Measurements from ENCODE around the gene OTUD4. TPM values are rescaled to one million over a fixed set of nuclear protein-coding genes. Genes with fewer than 3 reads are reported as not detected.

OTUD4 gene
- total and polyA plus RNA-seq, 9 of the 15 experiments (the other 6 are each of a cell fraction or from before 2014, with no cell fraction given) = 4.2 to 29.0 (median 24.8) TPM

DNA sequence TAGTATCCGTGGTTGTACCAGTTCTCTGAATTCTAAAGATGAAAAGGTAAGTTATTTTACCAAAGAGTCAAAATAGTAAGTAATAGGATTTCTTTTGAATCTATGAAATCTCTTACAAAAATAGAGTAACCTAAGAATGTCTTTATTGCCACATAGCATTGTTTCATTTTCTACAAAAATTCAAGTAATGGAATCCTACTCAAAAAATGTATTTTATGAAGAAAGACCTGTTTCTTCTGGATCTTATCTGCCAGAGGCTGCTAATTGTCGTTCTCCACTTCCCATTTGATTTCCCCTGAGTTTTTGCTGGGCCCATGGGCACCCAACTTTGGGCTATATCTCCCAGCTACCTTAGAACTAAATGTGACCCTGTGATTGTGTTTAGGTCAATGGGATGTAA, 3.2 kb upstream of the OTUD4 start:
- Histone ChIP-seq H3K36me3 (ENCODE audit: control insufficient read depth, insufficient read depth, low read length) (no peaks in the 10 kb centered on the region; the same call in 2 of the 3 replicates), H3K9me1 (ENCODE audit: control insufficient read depth, insufficient read depth, low read length) (no peaks in the 10 kb centered on the region), H3K4me1 (replicated peaks in 1 of 2; ENCODE audit: control insufficient read depth in 2 of 2, insufficient read depth in 2 of 2, low read length in 2 of 2) (peaks cover 15 to 16% of the 10 kb centered on the region in 2 experiments), H3K9ac (ENCODE audit: insufficient read depth in 1 of 2, low read depth in 2 of 2, low read length in 2 of 2) (no peak overlapping the region), H4K20me1 (replicated peaks; ENCODE audit: control insufficient read depth, insufficient read depth, low read length) (no peaks in the 10 kb centered on the region), H3K79me2 (ENCODE audit: control insufficient read depth, insufficient read depth, low read length) (peaks cover 21% of the 10 kb centered on the region), H3K27ac (ENCODE audit: extremely low read depth, low read depth, low read length) (no peak overlapping the region; the same call in 2 of the 3 replicates), H3K4me3 (no peak overlapping the region), H3K27me3 (ENCODE audit: control insufficient read depth in 2 of 2, insufficient read depth in 2 of 2, low read length in 2 of 2) (no peaks in the 10 kb centered on the region), H3K9me3 (replicated peaks; ENCODE audit: control insufficient read depth, insufficient read depth, low read depth, low read length) (no peaks in the 10 kb centered on the region; the same call in 1 of the 2 replicates), H3K4me2 (ENCODE audit: insufficient read depth, low read length) (no peak overlapping the region), H2AFZ (ENCODE audit: low read depth, low read length) (0 out of 2 replicates have a peak overlapping the region, but pooled peaks have one; percentile 37)
- ATAC-seq (no peak), DNase-seq (ENCODE audit: extremely low read depth in 1 of 4, low spot score in 3 of 4) (no peak), FAIRE-seq (no peak)
- BruUV-seq (replicated peaks) = no TSS peak
- WGBS (ENCODE audit: insufficient coverage, low coverage, missing lambda C conversion rate) = 31% methylated on average over 2 of the region's 2 CpGs
- TF ChIP-seq POLR2B (IDR thresholded peaks at IDR 0.05; ENCODE audit: low read depth, partially characterized antibody) (no peak), HNRNPH1 (optimal IDR thresholded peaks at IDR 0.05; ENCODE audit: low read depth, low read length) (no peak), ZBTB8A (IDR thresholded peaks at IDR 0.05; ENCODE audit: partially characterized antibody) (no peak), HDAC6 (IDR thresholded peaks at IDR 0.05; ENCODE audit: low read depth, low read length) (no peak)
- intact Hi-C loops (cut with micrococcal nuclease) (no loop called here), in situ Hi-C loops (cut with MboI) (no loop called here)
- CTCF ChIA-PET (ENCODE audit: low intra/inter-chr PET ratio) = no interaction called here
- POLR2A ChIA-PET = interaction anchor here (0.6 kb wide), 1 partner anchor 332 kb away, joined by 3 read pairs; no protein-coding TSS in a partner anchor

DNA sequence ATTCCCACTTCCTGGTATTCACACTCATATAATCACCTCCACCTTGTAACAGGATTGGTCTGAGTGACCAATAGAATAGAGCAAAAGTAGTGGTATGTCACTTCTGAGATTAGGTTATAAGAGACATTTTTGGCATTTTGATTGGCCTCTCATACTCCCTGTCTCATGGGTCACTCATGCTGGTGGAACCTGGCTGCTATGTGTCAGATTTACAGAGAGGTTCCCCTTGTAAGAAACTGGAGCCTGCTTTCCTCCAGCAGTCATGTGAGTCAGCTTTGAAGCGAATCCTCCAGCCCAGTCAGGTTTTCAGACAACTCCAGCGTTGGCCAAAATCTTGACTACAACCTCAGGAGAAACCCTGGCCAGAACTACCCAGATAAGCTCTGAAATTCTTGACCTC, 2.6 kb upstream of the OTUD4 start:
- WGBS (ENCODE audit: insufficient coverage, low coverage, missing lambda C conversion rate) = 5% methylated on average over 2 of the region's 2 CpGs
- Histone ChIP-seq H3K4me1 (replicated peaks in 1 of 2; ENCODE audit: control insufficient read depth in 2 of 2, insufficient read depth in 2 of 2, low read length in 2 of 2) (peaks cover 15 to 16% of the 10 kb centered on the region in 2 experiments), H3K27ac (ENCODE audit: extremely low read depth, low read depth, low read length) (peak overlapping the region; percentile 23; the same call in 1 of the 3 replicates), H3K4me2 (ENCODE audit: insufficient read depth, low read length) (no peak overlapping the region), H3K4me3 (no peak overlapping the region), H4K20me1 (replicated peaks; ENCODE audit: control insufficient read depth, insufficient read depth, low read length) (no peaks in the 10 kb centered on the region), H3K9me3 (replicated peaks; ENCODE audit: control insufficient read depth, insufficient read depth, low read depth, low read length) (no peaks in the 10 kb centered on the region; the same call in 1 of the 2 replicates), H3K27me3 (ENCODE audit: control insufficient read depth in 2 of 2, insufficient read depth in 2 of 2, low read length in 2 of 2) (no peaks in the 10 kb centered on the region), H3K36me3 (ENCODE audit: control insufficient read depth, insufficient read depth, low read length) (no peaks in the 10 kb centered on the region; the same call in 2 of the 3 replicates), H3K9me1 (ENCODE audit: control insufficient read depth, insufficient read depth, low read length) (no peaks in the 10 kb centered on the region), H3K9ac (ENCODE audit: insufficient read depth in 1 of 2, low read depth in 2 of 2, low read length in 2 of 2) (peak overlapping the region in 1 of 2 experiments; percentile 2; a peak in 1 of 4 replicates), H3K79me2 (ENCODE audit: control insufficient read depth, insufficient read depth, low read length) (peaks cover 27% of the 10 kb centered on the region), H2AFZ (ENCODE audit: low read depth, low read length) (peak overlapping the region; percentile 37)
- ATAC-seq = no peak
- ChIA-PET POLR2A (no interaction called here), CTCF (ENCODE audit: low intra/inter-chr PET ratio) (no interaction called here)
- intact Hi-C loops (cut with micrococcal nuclease) (no loop called here), in situ Hi-C loops (cut with MboI) (no loop called here)
- BruUV-seq (replicated peaks) = no TSS peak
- DNase-seq (ENCODE audit: extremely low read depth in 1 of 4, low spot score in 3 of 4) = peak in 3 of 4 experiments; percentile 11 to 61 (median 25)
- peak; percentile 15 for FAIRE-seq
- TF ChIP-seq TAF7 (tag; IDR thresholded peaks at IDR 0.05) (no peak), ZNF239 (CRISPR knock-in tag; IDR thresholded peaks at IDR 0.05) (no peak), KDM1A (IDR thresholded peaks at IDR 0.05) (peak; percentile 39 to 51), RCOR1 (IDR thresholded peaks at IDR 0.05; ENCODE audit: borderline replicate concordance in 1 of 2, low read depth in 2 of 2, low read length in 2 of 2) (0 out of 4 replicates have a peak, but pooled peaks of 1 of the 2 experiments have one; percentile 28), BHLHE40 (IDR thresholded peaks at IDR 0.05; ENCODE audit: low read length) (peak; percentile 41; the same call in 1 of the 2 replicates)
- TF ChIP-seq, protein P1, sequence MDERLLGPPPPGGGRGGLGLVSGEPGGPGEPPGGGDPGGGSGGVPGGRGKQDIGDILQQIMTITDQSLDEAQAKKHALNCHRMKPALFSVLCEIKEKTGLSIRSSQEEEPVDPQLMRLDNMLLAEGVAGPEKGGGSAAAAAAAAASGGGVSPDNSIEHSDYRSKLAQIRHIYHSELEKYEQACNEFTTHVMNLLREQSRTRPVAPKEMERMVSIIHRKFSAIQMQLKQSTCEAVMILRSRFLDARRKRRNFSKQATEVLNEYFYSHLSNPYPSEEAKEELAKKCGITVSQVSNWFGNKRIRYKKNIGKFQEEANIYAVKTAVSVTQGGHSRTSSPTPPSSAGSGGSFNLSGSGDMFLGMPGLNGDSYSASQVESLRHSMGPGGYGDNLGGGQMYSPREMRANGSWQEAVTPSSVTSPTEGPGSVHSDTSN (CRISPR knock-in tag; IDR thresholded peaks at IDR 0.05; ENCODE audit: low read depth) = no peak
- TF ChIP-seq, protein P1 (tag; conservative IDR thresholded peaks at IDR 0.05; ENCODE audit: low read depth) = no peak
- TF ChIP-seq, protein P2, sequence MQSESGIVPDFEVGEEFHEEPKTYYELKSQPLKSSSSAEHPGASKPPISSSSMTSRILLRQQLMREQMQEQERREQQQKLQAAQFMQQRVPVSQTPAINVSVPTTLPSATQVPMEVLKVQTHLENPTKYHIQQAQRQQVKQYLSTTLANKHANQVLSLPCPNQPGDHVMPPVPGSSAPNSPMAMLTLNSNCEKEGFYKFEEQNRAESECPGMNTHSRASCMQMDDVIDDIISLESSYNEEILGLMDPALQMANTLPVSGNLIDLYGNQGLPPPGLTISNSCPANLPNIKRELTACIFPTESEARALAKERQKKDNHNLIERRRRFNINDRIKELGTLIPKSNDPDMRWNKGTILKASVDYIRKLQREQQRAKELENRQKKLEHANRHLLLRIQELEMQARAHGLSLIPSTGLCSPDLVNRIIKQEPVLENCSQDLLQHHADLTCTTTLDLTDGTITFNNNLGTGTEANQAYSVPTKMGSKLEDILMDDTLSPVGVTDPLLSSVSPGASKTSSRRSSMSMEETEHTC (IDR thresholded peaks at IDR 0.05) = 0 out of 2 replicates have a peak, but pooled peaks have one; percentile 36

Data from K562 (cell line).